ENCODE results near the gene IRF2BP1. TPM values are rescaled to one million over a fixed set of nuclear protein-coding genes. Genes with fewer than 3 reads are reported as not detected.

Gene IRF2BP1
- total and polyA plus RNA-seq, 8 donors: 10.0 to 21.5 (median 14.7) TPM

DNA sequence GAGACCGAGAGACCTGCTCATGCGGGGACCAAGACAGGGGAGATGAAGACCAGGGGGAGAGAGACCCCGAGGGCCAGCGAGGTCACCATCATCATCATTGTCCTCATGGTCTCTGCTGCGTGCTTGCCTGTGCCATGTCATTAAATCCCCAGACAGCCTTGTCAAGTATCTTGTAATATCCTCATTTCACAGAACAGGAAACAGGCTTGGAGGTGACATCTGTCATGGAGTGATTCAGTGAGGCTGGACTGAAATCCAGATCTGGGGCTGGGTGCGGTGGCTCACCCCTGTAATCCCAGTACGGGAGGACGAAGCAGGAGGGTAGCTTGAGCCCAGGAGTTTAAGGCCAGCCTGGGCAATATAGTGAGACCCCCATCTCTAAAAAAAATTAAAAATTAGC is 34.5 kb upstream of the IRF2BP1 start:
- Histone ChIP-seq H3K4me1 (no peaks in the 10 kb centered on the region), H3K27me3 (no peaks in the 10 kb centered on the region), H3K9me3 (no peaks in the 10 kb centered on the region), H3K4me3 (no peak overlapping the region), H3K36me3 (no peaks in the 10 kb centered on the region), H3K27ac (no peak overlapping the region)
- ATAC-seq (no peak), DNase-seq (no peak), FAIRE-seq (no peak)
- WGBS, 2 donors: 59% methylated on average over 8 of the region's 8 CpGs
- no peak for TF ChIP-seq CTCF (IDR thresholded peaks at IDR 0.05)
- intact Hi-C loops (cut with DNase I): no loop called here

DNA sequence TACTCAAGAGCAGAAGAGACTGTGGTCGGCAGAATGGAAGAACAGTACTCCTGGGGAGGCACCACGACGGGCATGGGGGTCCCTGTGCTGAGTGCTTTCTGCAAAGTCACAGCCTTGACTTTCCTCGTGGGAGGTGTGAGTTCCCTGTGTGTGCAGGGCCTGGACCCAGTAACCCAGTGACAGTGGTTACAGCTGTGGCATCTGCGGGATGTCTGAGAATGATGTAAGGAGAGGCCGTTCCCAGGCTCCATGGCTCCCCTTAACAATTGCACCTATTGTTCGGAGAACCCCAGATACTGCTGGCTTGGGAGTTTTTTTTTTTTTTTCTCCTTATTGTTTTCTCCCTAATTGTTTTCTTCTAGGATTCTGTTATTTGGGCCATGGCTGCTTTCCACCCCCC is 33.7 kb upstream of the IRF2BP1 start:
- no peak for DNase-seq
- ATAC-seq: no peak
- FAIRE-seq: no peak
- H3K9me3 ChIP-seq: no peaks in the 10 kb centered on the region
- WGBS, 2 donors: 31 to 33% methylated on average over 7 of the region's 7 CpGs
- H3K27ac ChIP-seq: no peak overlapping the region
- H3K4me3 ChIP-seq: no peak overlapping the region
- no peaks in the 10 kb centered on the region for H3K4me1 ChIP-seq
- intact Hi-C loops (cut with DNase I): no loop called here
- no peaks in the 10 kb centered on the region for H3K36me3 ChIP-seq
- H3K27me3 ChIP-seq: no peaks in the 10 kb centered on the region
- TF ChIP-seq CTCF (IDR thresholded peaks at IDR 0.05): no peak

- 45 to 60% methylated on average over 4 of the region's 4 CpGs for WGBS, 2 donors
- no peaks in the 10 kb centered on the region for H3K9me3 ChIP-seq
- FAIRE-seq (no peak), ATAC-seq (no peak), DNase-seq (no peak)
- H3K4me1 ChIP-seq: no peaks in the 10 kb centered on the region
- TF ChIP-seq CTCF (IDR thresholded peaks at IDR 0.05): no peak
- H3K27me3 ChIP-seq: no peaks in the 10 kb centered on the region
- no peaks in the 10 kb centered on the region for H3K36me3 ChIP-seq
- H3K27ac ChIP-seq: no peak overlapping the region
- no peak overlapping the region for H3K4me3 ChIP-seq
- intact Hi-C loops (cut with DNase I): no loop called here
These were observed 32.8 kb upstream of the IRF2BP1 start for GRCh38 chr19:45918721-45919120.

DNA sequence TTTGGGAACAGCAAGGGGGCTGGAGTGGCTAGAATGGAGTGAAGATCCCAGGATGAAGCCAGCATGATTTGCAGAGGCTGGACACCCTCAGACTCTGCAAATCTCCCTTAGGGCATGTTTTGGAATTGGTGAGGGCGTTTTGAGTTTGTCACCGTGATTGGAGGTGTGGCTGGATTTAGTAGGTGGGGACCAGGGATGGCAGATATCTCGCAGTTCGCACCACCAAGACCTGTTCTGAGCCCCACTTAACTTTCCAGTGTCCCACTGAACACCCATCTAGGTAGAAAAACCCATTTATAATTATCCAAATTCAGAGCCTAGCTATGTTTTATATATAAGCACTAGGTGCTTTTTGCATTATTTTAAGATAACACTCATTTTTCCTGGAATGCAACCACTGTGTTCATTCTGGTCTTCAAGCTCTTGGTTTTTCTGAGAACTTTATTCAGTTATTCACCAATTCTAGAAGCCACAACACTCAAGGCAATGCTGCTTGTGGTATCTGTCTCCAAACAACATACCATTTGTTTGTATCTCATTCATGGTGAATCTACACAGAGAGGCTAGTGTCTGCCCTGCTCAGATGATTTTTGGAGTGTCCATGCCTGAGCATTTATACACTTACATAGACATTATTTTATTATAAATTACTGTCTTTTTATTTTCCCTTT is 31.6 kb upstream of the IRF2BP1 start:
- Histone ChIP-seq H3K4me3 (no peak overlapping the region), H3K4me1 (no peaks in the 10 kb centered on the region), H3K27me3 (no peaks in the 10 kb centered on the region), H3K36me3 (no peaks in the 10 kb centered on the region), H3K27ac (no peak overlapping the region), H3K9me3 (no peaks in the 10 kb centered on the region)
- intact Hi-C loops (cut with DNase I): no loop called here
- no peak for ATAC-seq
- WGBS, 2 donors: 57 to 68% methylated on average over 4 of the region's 4 CpGs
- no peak for FAIRE-seq
- no peak for DNase-seq
- no peak for TF ChIP-seq CTCF (IDR thresholded peaks at IDR 0.05)

Measured in pancreas (tissue), 10 donors.